Cardiac septum (tissue), 1 donor: Measurements from ENCODE around the gene RASSF3. TPM values are rescaled to one million over a fixed set of nuclear protein-coding genes. Genes with fewer than 3 reads are reported as not detected.
"Not testable (repeated sequence)": the region's sequence is repeated elsewhere in the genome, so short reads cannot be mapped to it uniquely, and the experiment has no call there.

ENCODE experiments used
- DNase-seq: peaks from one replicate; pipeline ENCODE4 v3.0.0-alpha.2; 2020; ENCODE audit warnings: low spot score
- intact Hi-C: fragments of 100-400 bp; cut with DNase I; formaldehyde crosslinking; loops from one replicate; pipeline ENCODE4 v1.14.0; 2022
- total RNA-seq: library from RNA; stranded (reverse); fragmentation: NEBNext Ultra II Directional; extraction: Animal tissue kit (Norgen Biotek cat#: 25700); gene quantifications from one replicate; pipeline ENCODE4 v1.2.1, GENCODE V29; 2021
- donor health status: DM: no; HTN: no; CAD: no.

The RASSF3 gene
- total RNA-seq, 1 donor from 2014 or later = 98.8 TPM

- intact Hi-C loops = loop anchor here (5.0 kb wide), 2 partner anchors 41 to 56 kb away; no protein-coding TSS in a partner anchor
- DNase-seq = not testable (repeated sequence)
Measured at GRCh38 chr12:64626588-64626987, 16.3 kb downstream of the RASSF3 start.

- intact Hi-C loops = loop anchor here (5.0 kb wide), 2 partner anchors 40 to 55 kb away; no protein-coding TSS in a partner anchor
- DNase-seq = no peak
Measured at GRCh38 chr12:64627771-64628170, 17.5 kb downstream of the RASSF3 start.

GRCh38 chr12:64631197-64631596 is 20.9 kb downstream of the RASSF3 start:
- no peak for DNase-seq
- intact Hi-C loops = no loop called here

GRCh38 chr12:64633011-64633939 is 23.0 kb downstream of the RASSF3 start:
- DNase-seq = no peak
- intact Hi-C loops = no loop called here

GRCh38 chr12:64633940-64634337 is 23.6 kb downstream of the RASSF3 start:
- DNase-seq = no peak
- intact Hi-C loops = no loop called here

GRCh38 chr12:64634508-64635092 is 24.3 kb downstream of the RASSF3 start:
- intact Hi-C loops = no loop called here
- no peak for DNase-seq

GRCh38 chr12:64635356-64635998 is 25.2 kb downstream of the RASSF3 start:
- no peak for DNase-seq
- intact Hi-C loops = no loop called here

GRCh38 chr12:64636856-64637255 is 26.6 kb downstream of the RASSF3 start:
- DNase-seq = no peak
- intact Hi-C loops = no loop called here

- DNase-seq = no peak
- intact Hi-C loops = no loop called here
Measured at GRCh38 chr12:64639466-64639865, 29.2 kb downstream of the RASSF3 start.

GRCh38 chr12:64646318-64646717 is 36.0 kb downstream of the RASSF3 start:
- intact Hi-C loops = no loop called here
- DNase-seq = no peak

GRCh38 chr12:64649487-64649886 is 39.2 kb downstream of the RASSF3 start:
- intact Hi-C loops = no loop called here
- DNase-seq = no peak

GRCh38 chr12:64650762-64651161 is 40.5 kb downstream of the RASSF3 start:
- intact Hi-C loops = no loop called here
- DNase-seq = no peak

GRCh38 chr12:64652346-64652745 is 42.1 kb downstream of the RASSF3 start:
- no peak for DNase-seq
- intact Hi-C loops = no loop called here

GRCh38 chr12:64653123-64653522 is 42.8 kb downstream of the RASSF3 start:
- DNase-seq = no peak
- intact Hi-C loops = no loop called here

- DNase-seq, intact Hi-C loops: not testable (repeated sequence)
Measured at GRCh38 chr12:64653907-64654306, 43.6 kb downstream of the RASSF3 start.

- intact Hi-C loops = no loop called here
- DNase-seq = no peak
Measured at GRCh38 chr12:64655141-64655540, 44.8 kb downstream of the RASSF3 start.

GRCh38 chr12:64656429-64656828 is 46.1 kb downstream of the RASSF3 start:
- no peak for DNase-seq
- intact Hi-C loops = no loop called here

GRCh38 chr12:64658892-64659481 is 48.7 kb downstream of the RASSF3 start:
- DNase-seq = no peak
- intact Hi-C loops = no loop called here

GRCh38 chr12:64660237-64661018 is 50.1 kb downstream of the RASSF3 start:
- intact Hi-C loops = no loop called here
- no peak for DNase-seq
